Activated CD4-positive, alpha-beta T cell treated with anti-CD3 and anti-CD28 coated beads for 4 hours (primary cell): ENCODE results near the gene CADM1.

ENCODE experiments used
- DNase-seq, 2 donors: peaks; one replicate each; pipeline ENCODE4 v3.0.0-alpha.2; 2020

The CADM1 gene

DNA sequence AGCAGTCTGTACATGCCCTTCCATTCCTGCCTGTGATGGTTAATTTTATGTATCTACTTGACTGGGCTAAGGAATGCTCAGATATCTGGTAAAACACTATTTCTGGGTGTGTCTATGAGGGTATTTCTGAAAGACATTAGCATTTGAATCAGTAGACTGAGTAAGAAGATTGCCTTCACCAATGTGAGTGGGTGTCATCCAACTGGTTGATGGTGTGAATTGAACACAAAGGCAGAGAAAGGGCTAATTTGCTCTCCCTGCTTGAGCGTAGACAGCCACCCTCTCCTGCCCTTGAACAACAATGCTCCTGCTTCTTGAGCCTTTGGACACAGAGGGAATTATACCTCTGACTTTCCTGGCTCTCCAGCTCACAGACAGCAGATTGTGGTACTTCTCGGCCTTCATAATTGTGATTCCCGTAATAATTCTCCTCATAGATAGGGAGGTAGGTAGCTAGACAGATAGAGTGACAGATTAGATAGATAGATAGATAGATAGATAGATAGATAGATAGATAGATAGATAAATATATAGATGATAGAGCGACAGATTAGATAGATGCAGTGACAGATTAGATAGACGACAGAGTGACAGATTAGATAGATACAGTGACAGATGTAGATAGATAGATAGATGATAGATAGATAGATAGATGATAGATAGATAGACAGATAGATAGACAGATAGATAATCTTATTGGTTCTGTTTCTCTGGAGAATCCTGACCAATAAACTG lies 370.6 kb downstream of the CADM1 start:
- no peak for DNase-seq

DNA sequence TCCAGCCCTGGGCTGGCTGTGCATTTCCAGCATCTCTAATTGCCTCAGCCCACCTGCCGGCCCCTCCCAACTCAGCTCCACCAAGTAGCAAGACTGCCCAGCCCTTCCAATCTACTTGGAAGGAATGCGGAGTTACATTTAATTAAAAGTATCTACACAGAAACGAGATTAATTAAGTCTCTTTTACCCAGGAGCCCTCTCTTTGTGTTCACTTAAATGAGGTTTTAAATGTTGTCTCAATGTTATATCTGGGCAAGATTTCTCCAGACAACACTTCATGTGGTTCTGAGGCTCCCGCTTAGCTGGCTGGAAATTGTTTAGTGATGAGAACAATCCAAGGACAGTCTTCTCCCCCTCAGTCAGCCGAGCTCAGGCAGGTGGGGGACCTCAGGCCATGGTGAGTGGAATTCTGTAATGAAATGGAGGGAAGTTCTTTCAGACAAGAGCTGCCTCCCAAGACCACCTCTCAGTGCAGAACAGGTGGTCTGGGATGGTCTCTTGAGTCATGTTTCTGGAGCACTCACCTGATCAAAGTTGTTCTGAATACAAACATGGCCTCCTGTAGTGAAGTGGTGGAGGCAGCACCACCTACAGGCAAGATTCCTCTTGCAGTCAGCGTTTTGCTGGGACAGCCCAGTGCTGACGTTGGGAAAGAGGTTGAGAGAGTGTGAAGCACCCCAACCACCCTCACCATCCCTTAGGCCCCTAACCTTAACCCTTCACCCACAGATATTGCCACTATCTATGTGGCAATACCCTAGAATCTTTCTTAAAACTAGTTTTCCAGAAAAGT lies 371.6 kb downstream of the CADM1 start:
- DNase-seq = no peak

DNA sequence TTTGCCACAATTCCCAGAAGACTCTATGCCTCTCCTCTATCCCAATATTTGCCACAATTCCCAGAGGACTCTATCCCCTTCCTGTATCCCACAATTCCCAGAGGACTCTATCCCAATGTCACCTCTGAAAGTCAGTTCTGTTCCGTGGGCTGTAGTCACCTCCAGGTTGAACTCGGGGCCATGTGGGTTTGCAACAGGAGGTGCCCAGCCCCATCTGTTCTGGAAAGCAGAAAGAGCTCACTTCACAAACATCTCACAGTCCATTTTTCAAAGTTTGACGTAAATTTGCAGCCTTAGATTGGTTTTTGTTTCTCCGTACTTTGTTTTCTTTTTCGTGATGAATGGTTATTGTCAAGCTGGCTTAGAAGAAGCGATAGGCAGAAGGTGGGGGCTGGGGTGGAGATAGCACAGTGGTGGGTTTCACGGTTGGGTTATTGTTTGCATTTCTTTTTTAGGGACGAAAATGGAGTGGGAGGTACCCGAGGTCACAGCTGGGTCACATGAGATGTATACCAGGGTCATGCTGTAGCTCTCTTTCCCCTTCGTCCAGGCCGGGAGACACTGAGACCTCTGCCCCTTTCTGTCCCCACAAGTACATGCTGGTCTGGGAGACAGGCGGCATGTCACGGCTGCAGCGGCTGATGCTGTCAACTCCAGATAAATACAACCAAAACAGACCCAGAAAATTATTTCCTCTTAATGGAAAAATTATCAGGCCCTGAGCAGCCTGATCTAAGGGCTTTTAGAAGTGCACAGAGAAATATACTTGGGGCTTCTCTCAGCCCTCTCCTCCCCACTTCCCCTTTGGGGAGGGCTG lies 374.5 kb downstream of the CADM1 start:
- no peak for DNase-seq

DNA sequence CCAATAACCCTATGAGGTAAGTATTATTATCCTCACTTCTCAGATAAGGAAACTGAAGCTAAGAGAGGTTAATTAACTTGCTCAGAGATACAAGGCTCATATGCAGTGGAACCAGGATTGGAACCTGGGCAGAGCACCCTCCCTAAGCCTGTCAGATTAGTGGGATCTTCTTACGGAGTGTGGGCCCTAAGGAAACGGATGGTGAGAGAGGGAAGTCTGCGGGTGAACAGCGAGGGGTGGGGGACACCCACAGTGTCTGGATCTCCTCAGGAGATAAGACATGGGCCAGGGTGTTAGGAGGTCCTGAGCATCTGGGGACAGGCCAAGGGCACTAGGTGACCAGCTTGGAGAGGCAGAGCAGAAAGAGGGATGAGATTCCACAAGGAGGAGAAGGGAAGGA lies 376.0 kb downstream of the CADM1 start:
- no peak for DNase-seq

DNA sequence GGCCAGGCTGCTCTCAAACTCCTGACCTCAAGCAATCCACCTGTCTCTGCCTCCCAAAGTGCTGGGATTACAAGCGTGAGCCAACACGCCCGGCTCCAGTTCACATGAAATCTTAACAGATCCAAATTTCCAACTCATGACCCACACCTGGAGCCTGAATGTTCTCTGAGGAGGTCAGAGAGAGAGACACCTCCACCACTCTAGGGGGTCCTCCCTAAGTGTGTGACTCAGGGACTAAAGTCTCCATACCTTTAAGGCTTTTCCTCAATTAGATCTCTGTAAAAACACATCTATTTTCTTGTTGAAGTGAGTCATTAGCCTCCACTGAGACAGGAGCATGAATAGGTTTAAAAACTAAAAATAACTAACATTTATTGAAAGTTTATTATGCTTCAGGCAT lies 376.4 kb downstream of the CADM1 start:
- no peak for DNase-seq

DNA sequence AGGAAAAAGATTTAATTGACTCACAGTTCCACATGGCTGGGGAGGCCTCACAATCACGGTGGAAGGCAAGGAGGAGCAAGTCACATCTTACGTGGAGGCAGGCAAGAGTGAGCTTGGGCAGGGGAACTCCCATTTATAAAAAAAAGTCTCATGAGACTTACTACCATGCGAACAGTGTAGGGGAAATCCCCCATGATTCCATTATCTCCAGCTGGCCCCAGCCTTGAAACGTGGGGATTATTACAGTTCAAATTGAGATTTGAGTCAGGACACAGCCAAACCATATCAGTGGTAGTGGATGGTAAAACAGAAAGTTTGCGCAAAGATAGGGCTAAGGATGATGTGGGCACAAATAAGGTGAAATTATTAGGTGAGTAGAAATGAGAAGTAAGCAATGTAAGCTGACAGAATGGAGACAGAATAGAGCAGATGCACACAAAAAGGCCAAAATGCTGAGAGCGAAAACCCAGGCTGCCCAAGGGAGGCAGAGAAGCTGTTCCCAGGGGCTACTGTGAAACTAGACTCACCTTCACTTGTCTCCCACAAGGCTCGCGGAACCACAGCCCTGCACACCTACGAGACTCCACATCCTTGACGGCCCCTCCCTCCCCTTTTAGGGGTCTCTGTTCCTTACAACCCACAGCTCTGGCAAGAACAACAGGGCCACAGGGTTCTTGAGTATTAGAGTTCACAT lies 377.6 kb downstream of the CADM1 start:
- DNase-seq = no peak

DNA sequence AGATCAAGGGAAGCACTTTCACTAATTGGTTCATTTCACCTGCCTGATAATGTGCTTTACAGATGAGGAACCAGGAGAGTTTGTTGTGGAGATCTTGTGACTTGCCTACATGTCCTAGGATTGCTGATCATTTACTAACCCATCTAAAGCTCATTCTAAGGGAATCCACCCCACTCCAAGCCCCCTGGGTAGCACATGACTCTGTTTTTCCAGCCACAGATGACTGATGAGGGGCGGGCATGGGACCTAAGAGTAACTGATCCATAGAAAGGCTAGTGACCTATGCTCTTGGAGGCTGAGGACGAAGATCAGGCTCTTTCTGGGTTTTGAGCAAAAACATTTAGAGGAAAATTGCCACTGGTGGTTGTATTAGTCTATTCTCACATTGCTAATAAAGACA lies 378.1 kb downstream of the CADM1 start:
- no peak for DNase-seq

DNA sequence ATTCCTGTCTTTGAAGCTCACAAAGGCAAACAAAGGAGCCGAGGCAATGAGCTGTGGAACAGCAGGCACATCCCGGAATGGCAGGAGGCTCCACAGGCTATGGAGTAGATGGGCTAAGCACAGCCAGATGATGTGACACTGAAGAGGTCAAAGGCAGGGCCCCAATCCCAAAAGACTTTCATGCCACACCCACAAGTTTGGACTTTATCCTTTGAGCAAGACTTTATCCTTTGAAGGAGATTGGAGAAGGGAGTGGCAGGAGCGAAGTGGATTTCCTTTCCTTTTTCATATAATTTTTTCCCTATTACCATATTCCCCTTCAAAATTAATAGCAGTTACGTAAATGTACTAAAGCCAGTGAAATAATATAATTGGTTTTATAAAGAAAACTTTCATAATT lies 379.4 kb downstream of the CADM1 start:
- no peak for DNase-seq

DNA sequence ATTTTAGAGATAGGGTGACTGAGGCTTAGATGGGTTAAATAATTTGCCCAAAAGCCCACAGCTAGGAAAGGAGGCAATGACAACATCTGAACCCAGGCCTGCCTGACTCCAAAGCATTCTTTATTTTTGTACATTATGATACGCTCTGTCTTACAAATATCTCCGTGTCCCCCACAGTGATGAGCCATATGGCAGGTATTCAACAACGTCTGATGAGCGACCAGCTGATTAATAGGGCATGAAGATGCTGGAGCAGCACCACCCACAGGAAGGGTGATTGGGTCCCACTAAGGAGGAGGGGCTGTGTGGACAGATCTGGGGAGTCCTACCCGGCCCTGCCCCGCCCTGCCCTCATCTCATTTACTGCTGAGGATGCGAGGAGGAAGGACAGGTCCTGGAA lies 380.6 kb downstream of the CADM1 start:
- no peak for DNase-seq

DNA sequence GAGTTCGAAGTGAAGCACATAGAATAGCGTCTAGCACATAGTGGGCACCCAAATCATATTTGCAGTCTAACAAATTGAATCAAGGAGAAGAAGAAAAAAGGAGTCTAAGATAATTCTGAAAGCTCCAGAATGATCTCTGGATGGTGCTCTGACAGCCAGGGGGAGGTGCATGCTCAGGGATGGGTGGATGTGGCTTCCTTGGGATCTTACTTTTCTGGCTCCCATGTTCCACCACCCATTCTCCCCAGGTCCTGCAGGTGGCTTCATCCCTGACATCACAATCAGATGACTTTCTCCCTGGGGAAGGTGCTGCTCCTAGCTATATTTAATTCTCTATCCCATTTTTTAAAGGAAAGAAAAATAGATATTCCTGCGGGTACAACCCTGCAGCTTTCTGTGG lies 381.9 kb downstream of the CADM1 start:
- no peak for DNase-seq
